K562 (cell line): ENCODE measurements around the gene ZNF148.

Source experiments
- GTF2A2 ChIP-seq: IDR thresholded peaks from 2 replicates; pipeline ENCODE4 v1.6.1; 2016; ENCODE audit warnings: mild to moderate bottlenecking, missing genetic modification characterization, missing compliant biosample characterization
- TF ChIP-seq, protein P1 (sequence below), 3 experiments: IDR thresholded peaks in 2 of 3; conservative IDR thresholded peaks in 1 of 3; 2 replicates each; pipeline ENCODE4 v1.5.1; 2011 to 2012; ENCODE audit warnings: low read length in 3 of 3, mild to moderate bottlenecking in 3 of 3, control low read depth in 2 of 3, improper control_type of control experiment in 1 of 3, inconsistent platforms in 1 of 3, low read depth in 1 of 3, mixed read lengths in 1 of 3, moderate library complexity in 1 of 3; ENCODE audit not compliant: insufficient read depth in 2 of 3

DNA sequence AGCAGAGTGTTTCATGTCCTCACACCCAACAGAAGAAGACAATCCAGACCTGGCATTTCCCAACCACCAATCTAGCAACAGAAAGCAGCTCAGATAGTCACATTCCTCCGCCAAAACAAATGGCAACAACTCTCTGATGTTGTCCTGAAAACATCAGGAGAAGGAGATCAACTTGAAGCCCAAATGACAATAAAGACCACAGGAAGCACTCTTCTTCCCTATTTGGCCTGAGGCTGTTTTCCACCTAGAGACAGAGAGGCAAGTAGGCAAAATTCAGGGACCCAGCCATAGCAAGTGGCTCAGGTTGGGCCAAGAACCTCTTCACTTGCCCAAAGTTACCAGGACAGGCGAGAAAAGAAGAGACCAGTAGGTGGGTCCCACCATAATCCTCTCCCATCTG is 35.0 kb downstream of the ZNF148 start:
- TF ChIP-seq, protein P1, sequence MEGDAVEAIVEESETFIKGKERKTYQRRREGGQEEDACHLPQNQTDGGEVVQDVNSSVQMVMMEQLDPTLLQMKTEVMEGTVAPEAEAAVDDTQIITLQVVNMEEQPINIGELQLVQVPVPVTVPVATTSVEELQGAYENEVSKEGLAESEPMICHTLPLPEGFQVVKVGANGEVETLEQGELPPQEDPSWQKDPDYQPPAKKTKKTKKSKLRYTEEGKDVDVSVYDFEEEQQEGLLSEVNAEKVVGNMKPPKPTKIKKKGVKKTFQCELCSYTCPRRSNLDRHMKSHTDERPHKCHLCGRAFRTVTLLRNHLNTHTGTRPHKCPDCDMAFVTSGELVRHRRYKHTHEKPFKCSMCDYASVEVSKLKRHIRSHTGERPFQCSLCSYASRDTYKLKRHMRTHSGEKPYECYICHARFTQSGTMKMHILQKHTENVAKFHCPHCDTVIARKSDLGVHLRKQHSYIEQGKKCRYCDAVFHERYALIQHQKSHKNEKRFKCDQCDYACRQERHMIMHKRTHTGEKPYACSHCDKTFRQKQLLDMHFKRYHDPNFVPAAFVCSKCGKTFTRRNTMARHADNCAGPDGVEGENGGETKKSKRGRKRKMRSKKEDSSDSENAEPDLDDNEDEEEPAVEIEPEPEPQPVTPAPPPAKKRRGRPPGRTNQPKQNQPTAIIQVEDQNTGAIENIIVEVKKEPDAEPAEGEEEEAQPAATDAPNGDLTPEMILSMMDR (IDR thresholded peaks at IDR 0.05 in 2 of 3, conservative IDR thresholded peaks at IDR 0.05 in 1 of 3; ENCODE audit: insufficient read depth in 2 of 3, low read depth in 1 of 3, low read length in 3 of 3) = no peak
- TF ChIP-seq GTF2A2 (tag) = no peak
